ENCODE measurements around the gene CPNE7. TPM values are rescaled to one million over a fixed set of nuclear protein-coding genes. Genes with fewer than 3 reads are reported as not detected.

CPNE7 gene
- total and polyA plus RNA-seq, 9 of the 15 experiments (the other 6 are each of a cell fraction or from before 2014, with no cell fraction given), result 0.30 to 73.4 (median 32.7) TPM

DNA sequence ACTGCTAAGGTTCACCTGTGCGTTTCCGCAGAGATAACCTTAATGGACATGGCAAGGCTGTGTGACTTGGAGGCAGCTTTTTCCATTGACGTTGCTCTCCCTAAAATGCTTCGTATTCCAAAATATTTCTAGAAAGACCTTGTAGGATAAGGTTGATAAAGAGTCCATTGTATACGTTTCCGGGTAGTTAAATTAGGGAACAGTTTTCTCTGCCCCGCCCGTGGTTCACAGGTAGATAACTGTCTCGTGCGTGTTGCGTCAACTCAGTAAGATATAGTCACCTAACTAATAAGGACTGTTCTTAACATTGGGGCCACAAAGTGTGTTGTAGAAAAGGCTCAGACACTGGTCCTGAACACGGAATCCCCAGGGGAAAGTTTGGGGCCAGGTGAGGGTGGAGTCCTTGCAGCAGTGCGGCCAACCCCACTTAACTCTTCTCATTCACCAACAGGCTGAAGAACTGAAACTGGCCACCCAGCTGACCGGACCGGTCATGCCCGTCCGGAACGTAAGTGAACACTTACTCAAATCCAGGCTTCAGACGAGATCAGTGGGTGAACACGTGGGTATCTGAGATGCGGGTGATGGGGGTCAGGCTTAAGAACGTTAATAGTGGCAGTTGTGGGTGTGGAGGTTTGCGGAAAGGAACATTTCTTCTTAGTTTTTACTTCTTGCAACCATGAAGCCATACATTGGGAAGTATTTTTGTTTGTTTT lies 13.5 kb upstream of the CPNE7 start:
- Histone ChIP-seq H2AFZ (ENCODE audit: low read depth, low read length) (no peak overlapping the region), H3K9ac (ENCODE audit: insufficient read depth in 1 of 2, low read depth in 2 of 2, low read length in 2 of 2) (peak overlapping the region; percentile 95 to 96), H4K20me1 (replicated peaks; ENCODE audit: control insufficient read depth, insufficient read depth, low read length) (peaks cover 55% of the 10 kb centered on the region), H3K79me2 (ENCODE audit: control insufficient read depth, insufficient read depth, low read length) (peaks cover 51% of the 10 kb centered on the region), H3K4me3 (peak overlapping the region; percentile 84), H3K4me2 (ENCODE audit: insufficient read depth, low read length) (peak overlapping the region; percentile 99), H3K4me1 (replicated peaks in 1 of 2; ENCODE audit: control insufficient read depth in 2 of 2, insufficient read depth in 2 of 2, low read length in 2 of 2) (peaks cover 42 to 62% of the 10 kb centered on the region in 2 experiments), H3K27ac (ENCODE audit: extremely low read depth, low read depth, low read length) (peak overlapping the region; percentile 94), H3K9me1 (ENCODE audit: control insufficient read depth, insufficient read depth, low read length) (peaks cover 6% of the 10 kb centered on the region), H3K36me3 (ENCODE audit: control insufficient read depth, insufficient read depth, low read length) (peaks cover 48% of the 10 kb centered on the region), H3K27me3 (ENCODE audit: control insufficient read depth in 2 of 2, insufficient read depth in 2 of 2, low read length in 2 of 2) (no peaks in the 10 kb centered on the region; a peak in 1 of 5 replicates), H3K9me3 (replicated peaks; ENCODE audit: control insufficient read depth, insufficient read depth, low read depth, low read length) (0 out of 2 replicates have a peak, but pooled peaks cover 2% of the 10 kb centered on the region)
- CTCF ChIA-PET (ENCODE audit: low intra/inter-chr PET ratio), result no interaction called here
- in situ Hi-C loops (cut with MboI) (no loop called here), intact Hi-C loops (cut with micrococcal nuclease) (loop anchor here (10.0 kb wide), 1 partner anchor 757 kb away; the partner anchor contains the start of gene CDT1)
- DNase-seq (ENCODE audit: extremely low read depth in 1 of 4, low spot score in 3 of 4) (peak in 1 of 4 experiments; percentile 58), ATAC-seq (no peak), FAIRE-seq (no peak)
- WGBS (ENCODE audit: insufficient coverage, low coverage, missing lambda C conversion rate), result under 1% methylated on average over 23 of the region's 23 CpGs
- no TSS peak for BruUV-seq (replicated peaks)
- POLR2A ChIA-PET, result interaction anchor here (0.8 to 2.2 kb wide), 7 partner anchors 8 to 236 kb away, joined by 3 to 7 read pairs (median 3); no protein-coding TSS in a partner anchor
- TF ChIP-seq FOS (IDR thresholded peaks at IDR 0.05; ENCODE audit: extremely low read depth, insufficient read length), result no peak
- no peak for TF ChIP-seq MAFK (IDR thresholded peaks at IDR 0.05; ENCODE audit: low read length)
- peak; percentile 66; the same call in 1 of the 2 replicates for TF ChIP-seq ZEB2 (IDR thresholded peaks at IDR 0.05)
- peak; percentile 48 to 84; a peak in 2 of 4 replicates for TF ChIP-seq SIN3A (IDR thresholded peaks at IDR 0.05; ENCODE audit: borderline replicate concordance in 2 of 2, control insufficient read depth in 1 of 2, low read depth in 2 of 2, low read length in 2 of 2)
- TF ChIP-seq DACH1 (IDR thresholded peaks at IDR 0.05; ENCODE audit: partially characterized antibody), result no peak
- no peak for TF ChIP-seq PHF8 (IDR thresholded peaks at IDR 0.05; ENCODE audit: borderline replicate concordance, low read length)
- TF ChIP-seq MXI1 (IDR thresholded peaks at IDR 0.05; ENCODE audit: low read depth, low read length), result peak; percentile 16; the same call in 1 of the 2 replicates
- no peak for TF ChIP-seq ZBTB49 (CRISPR knock-in tag; IDR thresholded peaks at IDR 0.05; ENCODE audit: borderline replicate concordance)
- TF ChIP-seq BHLHE40 (IDR thresholded peaks at IDR 0.05; ENCODE audit: low read length), result 0 out of 2 replicates have a peak, but pooled peaks have one; percentile 22

Measured in K562 (cell line).